GM19463 (cell line): ENCODE results near the gene MARCO.
"Not testable (repeated sequence)": the region's sequence is repeated elsewhere in the genome, so short reads cannot be mapped to it uniquely, and the experiment has no call there.

Experiments
- ATAC-seq: cut with Tn5 transposase; IDR thresholded peaks from one replicate; pipeline ENCODE4 v1.9.1; 2021; ENCODE audit warnings: mild to moderate bottlenecking, moderate library complexity; ENCODE audit not compliant: unreplicated experiment

The MARCO gene

GRCh38 chr2:119025762-119026351 is 83.9 kb downstream of the MARCO start:
- ATAC-seq, result no peak

GRCh38 chr2:119026890-119027289 is 84.9 kb downstream of the MARCO start:
- ATAC-seq, result no peak

- no peak for ATAC-seq
These were observed 86.6 kb downstream of the MARCO start for GRCh38 chr2:119028327-119029174.

GRCh38 chr2:119029297-119029696 is 87.3 kb downstream of the MARCO start:
- no peak for ATAC-seq

- ATAC-seq, result not testable (repeated sequence)
These were observed 95.9 kb downstream of the MARCO start for GRCh38 chr2:119037922-119038321.

- no peak for ATAC-seq
These were observed 98.7 kb downstream of the MARCO start for GRCh38 chr2:119040730-119041129.
